ELF-1 (cell line): Measurements from ENCODE around the gene GUCA1A.
"Not testable (repeated sequence)": the region's sequence is repeated elsewhere in the genome, so short reads cannot be mapped to it uniquely, and the experiment has no call there.

Source experiments
- DNase-seq: peaks from one replicate; pipeline ENCODE4 v3.0.0-alpha.2; 2016; ENCODE audit warnings: low read depth, low spot score

The GUCA1A gene

DNA sequence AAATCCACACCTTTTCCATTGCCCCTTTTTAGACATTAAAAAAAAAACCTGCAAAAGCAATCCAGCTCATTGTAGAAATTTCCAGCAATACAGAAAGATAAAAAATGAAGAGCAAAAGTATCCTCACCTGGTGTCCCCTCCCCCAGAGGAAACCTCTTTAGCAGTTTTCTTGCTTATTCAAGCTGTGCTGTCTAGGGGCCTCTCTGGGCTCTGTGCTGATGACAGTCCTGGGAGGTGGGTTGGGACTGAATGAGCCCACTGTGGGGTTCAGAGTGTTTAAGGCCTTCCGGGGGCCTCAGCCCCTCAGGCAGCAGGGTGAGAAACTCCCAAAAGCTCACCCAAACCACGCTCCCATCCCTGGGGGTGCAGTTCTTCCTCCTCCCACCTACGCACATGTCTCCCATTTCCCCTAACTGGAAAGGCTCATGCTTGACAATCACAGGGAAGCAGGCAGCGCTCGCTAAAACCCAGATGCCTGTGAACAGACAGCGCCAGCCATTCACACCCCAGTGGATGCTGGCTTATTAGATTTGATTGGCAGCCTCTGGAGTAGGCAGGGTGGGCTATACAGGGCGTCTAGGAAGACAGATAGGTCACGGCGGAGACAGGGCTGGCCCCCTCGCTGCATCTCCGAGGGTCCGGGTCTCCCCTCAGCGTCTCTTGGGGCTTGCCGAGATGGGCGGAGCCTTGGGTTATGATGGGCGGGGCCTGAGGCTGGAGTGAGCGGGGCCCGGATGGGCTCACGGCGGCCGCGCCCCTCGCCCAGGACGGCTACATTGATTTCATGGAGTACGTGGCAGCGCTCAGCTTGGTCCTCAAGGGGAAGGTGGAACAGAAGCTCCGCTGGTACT is 4.6 kb downstream of the GUCA1A start:
- peak; percentile 83 for DNase-seq

- peak; percentile 64 for DNase-seq
Measured at GRCh38 chr6:42179261-42179944, 6.2 kb downstream of the GUCA1A start.

GRCh38 chr6:42179945-42180313 is 6.8 kb downstream of the GUCA1A start:
- DNase-seq, result no peak

DNA sequence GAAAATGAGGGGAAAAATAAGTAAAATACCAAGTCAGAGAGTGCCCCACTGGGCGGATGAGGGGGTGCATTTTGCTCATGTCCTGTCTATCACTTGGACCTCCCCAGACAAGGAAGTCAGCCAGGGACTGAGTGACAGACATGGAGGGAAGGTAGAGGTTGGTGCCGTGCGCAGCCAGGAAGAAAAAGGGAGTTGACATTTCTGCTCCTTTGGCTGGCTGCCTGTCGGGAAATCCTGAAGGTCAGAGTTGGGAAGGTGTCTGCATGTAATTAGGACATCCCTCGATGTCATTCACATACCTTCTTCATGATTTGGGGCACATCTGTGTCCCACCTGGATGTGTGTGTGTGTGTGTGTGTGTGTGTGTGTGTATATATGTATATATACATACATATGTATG is 8.9 kb downstream of the GUCA1A start:
- no peak for DNase-seq

GRCh38 chr6:42184475-42184874 is 11.3 kb downstream of the GUCA1A start:
- DNase-seq, result no peak

DNA sequence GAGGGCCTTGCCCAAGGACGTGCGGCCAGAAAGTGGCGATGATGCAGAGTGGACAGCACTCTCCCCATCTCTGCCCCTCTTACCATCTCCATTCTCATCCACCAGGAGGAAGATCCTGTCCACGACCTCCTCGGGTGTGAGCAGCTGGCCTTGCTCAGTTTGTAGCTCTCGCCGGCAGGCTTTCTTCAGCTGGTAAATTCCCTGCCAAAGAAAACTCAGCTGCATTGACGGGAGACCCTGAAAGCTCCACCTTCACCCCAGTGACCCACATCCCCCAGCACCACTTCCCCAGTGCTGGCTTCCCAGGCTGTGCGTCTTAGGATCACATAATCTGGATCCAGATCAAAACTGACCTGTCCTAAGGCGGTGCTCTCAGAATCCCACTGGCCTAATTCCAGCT is 12.4 kb downstream of the GUCA1A start:
- no peak for DNase-seq

GRCh38 chr6:42188406-42188805 is 15.2 kb downstream of the GUCA1A start:
- no peak for DNase-seq

- DNase-seq, result no peak
Measured at GRCh38 chr6:42190554-42191183, 17.5 kb downstream of the GUCA1A start.

GRCh38 chr6:42192385-42192784 is 19.2 kb downstream of the GUCA1A start:
- DNase-seq, result not testable (repeated sequence)

GRCh38 chr6:42193491-42193894 is 20.3 kb downstream of the GUCA1A start:
- DNase-seq, result peak; percentile 45

- DNase-seq, result no peak
Measured at GRCh38 chr6:42194056-42194455, 20.9 kb downstream of the GUCA1A start.

- no peak for DNase-seq
Measured at GRCh38 chr6:42195415-42195814, 22.3 kb downstream of the GUCA1A start.

DNA sequence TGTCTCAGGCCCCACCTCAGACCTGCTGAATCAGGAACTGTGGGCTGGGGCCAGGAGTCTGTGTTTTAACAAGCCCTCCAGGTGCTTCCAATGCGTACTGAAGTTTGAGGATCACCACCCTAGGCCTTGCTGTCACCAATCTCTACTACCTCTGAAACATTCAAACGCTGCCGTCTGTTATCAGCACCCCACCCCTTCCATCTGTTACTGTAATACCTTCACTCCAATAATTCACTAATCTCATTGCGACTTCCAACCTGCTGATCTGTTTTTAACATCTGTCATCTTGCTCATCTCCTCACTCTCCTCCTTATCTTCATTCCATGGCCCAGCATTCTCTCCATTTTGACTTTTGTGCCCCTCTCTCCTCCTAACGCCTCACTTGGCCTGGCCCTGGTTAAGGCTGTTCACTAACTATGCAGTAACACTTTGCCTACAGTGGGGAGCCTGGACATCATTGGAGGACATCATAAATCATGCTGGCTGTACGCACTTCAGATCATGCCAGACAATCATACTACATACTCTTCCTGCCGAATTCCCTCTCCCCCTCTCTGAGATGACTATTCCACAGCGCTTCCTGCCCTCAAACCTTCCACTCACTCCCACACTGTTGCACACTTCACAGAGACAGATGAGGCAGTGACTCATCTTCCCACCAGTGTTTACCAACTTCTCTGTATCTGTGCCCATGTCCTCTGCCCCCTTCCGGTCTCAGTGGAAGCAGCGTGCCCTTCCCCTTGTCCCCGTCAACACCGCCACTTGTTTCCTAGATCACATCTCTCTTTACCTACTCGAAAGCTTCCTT is 24.6 kb downstream of the GUCA1A start:
- no peak for DNase-seq

DNA sequence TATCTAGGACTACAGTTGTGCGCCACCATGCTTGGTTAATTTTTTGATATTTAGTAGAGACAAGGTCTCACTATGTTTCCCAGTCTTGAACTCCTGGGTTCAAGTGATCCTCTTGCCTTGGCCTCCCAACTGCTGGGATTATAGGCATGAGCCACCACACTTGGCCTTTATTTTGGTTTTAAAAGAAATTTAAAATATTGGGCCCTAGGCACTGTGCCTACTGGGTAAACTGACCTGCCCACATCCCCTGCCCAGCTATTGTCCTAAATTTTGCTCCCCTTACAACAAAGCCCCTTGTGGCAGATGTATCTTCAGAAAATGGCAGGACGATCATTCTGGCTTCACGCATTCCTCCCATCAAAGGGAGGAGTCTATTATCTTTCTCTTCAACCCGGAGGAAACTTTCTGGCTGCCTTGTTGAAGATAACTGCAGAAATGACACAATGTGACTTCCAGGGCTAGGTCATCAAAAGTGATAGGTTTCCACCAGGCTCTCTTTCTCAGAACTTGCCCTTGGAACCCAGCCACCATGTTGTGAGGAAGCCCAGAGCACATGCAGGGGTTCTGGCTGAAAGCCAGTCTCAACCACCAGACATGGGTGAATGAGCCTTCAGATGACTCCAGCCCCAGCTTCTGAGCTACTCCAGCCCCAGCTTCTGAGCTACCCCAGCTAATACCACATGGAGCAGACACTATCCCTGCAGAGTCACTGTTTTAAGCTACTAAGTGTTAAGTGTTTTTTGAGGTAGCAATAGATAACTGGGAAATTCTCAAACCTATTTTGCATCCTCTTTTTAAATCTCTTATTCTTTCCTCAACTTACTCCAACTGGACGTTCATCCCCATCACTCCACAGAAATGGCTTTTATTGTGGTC is 26.2 kb downstream of the GUCA1A start:
- DNase-seq, result no peak

DNA sequence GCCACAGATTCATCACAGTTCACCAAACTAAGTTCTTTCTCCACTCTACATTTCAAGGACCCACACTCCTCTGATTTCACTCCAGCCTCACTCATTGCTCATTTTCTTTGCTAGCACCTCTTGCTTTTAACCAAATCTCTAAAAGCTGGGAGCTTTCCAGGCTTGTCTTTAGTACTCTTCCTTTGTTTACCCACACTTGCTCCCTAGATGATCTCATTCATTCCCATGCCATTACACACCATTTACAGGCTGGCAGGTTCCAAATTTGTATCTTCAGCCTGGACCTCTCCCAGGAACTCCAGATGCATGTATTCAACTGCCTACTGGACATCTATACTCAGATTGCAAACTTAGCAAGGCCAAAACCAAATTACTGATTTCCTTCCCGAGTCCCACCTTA is 26.9 kb downstream of the GUCA1A start:
- no peak for DNase-seq

DNA sequence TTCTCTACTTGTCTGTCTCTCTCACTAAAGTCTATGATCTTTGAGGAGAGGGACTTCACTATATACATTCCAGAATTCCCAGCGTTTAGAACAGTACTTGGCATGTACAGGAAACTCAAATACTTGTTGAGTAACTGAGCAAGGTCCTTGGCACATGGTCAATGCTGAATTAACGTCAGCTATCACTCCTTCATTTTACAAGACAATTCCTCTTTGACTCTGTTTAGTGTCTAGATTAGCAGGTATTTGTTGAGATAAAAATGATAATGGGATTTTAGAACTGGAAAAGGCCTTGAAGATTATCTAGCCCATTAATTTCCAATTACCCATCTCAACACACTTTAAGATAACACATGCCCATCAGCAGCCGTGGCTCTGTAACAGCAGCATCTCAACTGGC is 28.2 kb downstream of the GUCA1A start:
- no peak for DNase-seq

DNA sequence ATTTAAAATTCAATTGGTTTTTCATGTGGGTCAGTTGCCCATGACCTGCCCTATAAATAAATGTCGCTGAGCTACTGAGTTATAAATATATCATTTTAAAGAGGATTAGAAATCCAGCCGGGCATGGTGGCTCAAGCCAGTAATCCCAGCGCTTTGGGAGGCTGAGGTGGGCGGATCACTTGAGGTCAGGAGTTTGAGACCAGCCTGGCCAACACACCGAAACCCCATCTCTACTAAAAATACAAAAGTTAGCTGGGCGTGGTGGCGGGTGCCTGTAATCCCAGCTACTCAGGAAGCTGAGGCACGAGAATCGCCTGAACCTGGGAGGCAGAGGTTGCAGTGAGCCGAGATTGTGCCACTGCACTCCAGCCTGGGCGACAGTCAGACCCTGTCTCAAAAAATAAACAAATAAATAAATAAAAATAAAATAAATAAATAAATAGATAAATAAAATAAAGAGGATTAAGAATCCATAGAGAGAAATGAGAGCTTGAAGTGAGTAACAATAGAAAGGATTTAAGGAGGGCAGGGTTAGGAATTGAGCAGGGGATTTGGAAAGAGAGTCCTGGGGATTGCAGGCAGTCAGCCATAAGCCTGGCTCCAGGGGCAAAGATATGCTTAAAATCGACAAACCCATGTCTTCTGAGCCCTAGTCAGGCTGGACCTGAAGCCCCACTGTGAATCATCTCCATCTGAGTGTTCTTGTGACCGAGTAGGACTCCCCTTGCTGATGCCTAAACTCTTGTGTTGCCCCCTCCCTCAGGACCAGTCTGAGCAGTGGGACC is 29.2 kb downstream of the GUCA1A start:
- not testable (repeated sequence) for DNase-seq

DNA sequence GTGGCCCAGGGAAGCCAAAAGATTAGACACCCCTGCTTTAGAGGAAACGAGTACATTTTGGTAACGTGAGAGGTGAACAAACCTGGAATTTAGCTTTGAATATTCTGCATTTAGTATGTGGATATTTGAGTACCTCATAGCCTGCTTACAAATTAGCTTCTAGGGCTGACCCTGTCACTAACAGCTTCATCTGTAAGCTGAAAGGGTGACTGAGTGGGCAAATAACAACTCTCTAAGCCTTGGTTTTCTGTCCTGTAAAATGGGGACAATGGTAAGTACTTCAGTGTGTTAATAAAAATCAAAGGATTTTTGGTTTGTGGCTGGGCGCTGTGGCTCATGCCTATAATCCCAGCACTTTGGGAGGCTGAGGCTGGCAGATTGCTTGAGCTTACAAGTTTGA is 30.0 kb downstream of the GUCA1A start:
- DNase-seq, result no peak

- DNase-seq, result no peak
Measured at GRCh38 chr6:42204768-42205282, 31.7 kb downstream of the GUCA1A start.

DNA sequence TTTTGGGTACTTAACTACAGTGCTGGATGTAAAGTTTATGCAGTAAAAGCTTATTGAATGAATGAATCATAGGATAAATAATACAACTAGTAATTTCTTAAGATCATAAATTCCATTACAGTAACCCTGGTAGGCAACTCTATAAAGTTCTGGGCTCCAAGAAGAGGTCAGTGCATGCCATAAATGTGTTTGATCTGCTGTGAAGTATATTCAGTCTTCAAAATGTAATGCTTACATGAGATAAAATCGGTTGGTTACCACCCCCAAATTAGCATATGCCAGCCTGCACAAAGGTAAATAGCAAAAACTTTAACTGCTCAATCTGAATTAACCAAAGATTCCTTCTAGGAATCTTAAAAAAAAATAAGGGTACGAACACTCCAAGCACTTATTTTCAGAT is 34.4 kb downstream of the GUCA1A start:
- DNase-seq, result not testable (repeated sequence)
